Right atrium auricular region (tissue), 2 donors: ENCODE measurements around the gene PKP4. TPM values are rescaled to one million over a fixed set of nuclear protein-coding genes. Genes with fewer than 3 reads are reported as not detected.

Source experiments
- DNase-seq: peaks from one replicate; pipeline ENCODE4 v3.0.0-alpha.2; 2019; ENCODE audit warnings: low spot score
- H3K27ac ChIP-seq, 2 donors: fragments of 200-600 bp; sonication (generic); 1 replicate in 1 of 2; 2 replicates in 1 of 2; pipeline ENCODE4 v1.5.1; 2016 to 2019
- H3K27me3 ChIP-seq, 2 donors: fragments of 200-600 bp; sonication (generic); one replicate each; pipeline versions ENCODE4 v1.5.1 to v1.6.0; 2017 to 2019
- H3K36me3 ChIP-seq: fragments of 200-600 bp; sonication (generic); one replicate; pipeline ENCODE4 v1.5.1; 2016
- H3K4me1 ChIP-seq, 2 donors: fragments of 200-600 bp; sonication (generic); one replicate each; pipeline versions ENCODE4 v1.5.1 to v1.6.0; 2017 to 2019
- H3K4me3 ChIP-seq, 2 donors: fragments of 200-600 bp; sonication (generic); 1 replicate in 1 of 2; 2 replicates in 1 of 2; pipeline ENCODE4 v1.5.1; 2017 to 2019; ENCODE audit warnings: mild to moderate bottlenecking in 1 of 2, moderate library complexity in 1 of 2
- H3K9me3 ChIP-seq, 2 donors: fragments of 200-600 bp; sonication (generic); one replicate each; pipeline ENCODE4 v1.5.1; 2019
- CTCF ChIP-seq, 2 donors: fragments of 200-600 bp; sonication (generic); IDR thresholded peaks; one replicate each; pipeline ENCODE4 v1.5.1; 2019; ENCODE audit warnings: antibody characterized with exemption in 2 of 2
- total RNA-seq, 2 donors: library from RNA; depleted of rRNA; stranded (reverse); fragments of >200 nt; gene quantifications; one replicate each; pipeline ENCODE4 v1.1.0, GENCODE V29; 2016

Gene PKP4
- total RNA-seq, 2 donors from 2014 or later, result 36.2 to 39.2 TPM

DNA sequence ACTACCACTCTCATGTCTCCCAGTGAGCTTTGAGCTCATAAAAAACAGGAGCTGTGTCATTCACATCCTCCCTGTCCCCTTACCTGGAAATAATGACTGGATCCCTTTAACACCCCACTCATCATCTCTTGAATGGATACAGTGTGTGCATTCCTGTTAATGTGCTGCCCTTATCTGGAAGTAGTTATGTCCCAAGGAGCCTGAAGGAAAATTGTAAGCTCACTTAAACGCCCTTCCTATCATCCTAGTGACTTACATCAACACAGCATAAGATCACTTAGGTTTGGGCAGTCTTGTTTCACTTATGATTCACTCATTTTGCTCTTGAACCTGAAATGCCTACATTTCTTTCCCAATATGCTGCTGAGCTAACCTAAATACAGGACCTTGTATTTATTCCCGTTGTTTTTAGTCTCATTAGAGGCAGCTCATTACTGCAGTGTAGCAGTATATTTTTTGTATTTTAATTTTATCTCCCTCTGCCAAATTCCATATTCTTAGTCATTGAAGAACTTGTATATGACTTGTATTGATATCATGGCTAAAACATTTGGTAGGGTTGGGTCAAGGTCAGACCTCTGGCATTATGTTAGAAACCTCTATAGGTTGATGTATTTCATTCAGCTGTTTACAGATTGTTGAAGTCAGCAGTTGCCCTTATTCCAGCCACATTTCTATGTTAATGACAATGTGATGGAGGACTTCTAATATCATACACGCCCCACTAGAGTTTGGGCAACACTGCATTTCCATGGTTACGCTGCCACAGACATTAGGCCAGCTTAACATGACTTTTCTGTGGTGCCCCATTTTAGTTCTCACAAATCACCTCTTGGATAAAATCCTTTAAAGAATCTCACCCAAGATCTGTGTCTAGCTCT lies 72.9 kb downstream of the PKP4 start:
- TF ChIP-seq CTCF (IDR thresholded peaks at IDR 0.05), result no peak
- no peak for DNase-seq
- Histone ChIP-seq H3K27ac (no peak overlapping the region), H3K36me3 (no peaks in the 10 kb centered on the region), H3K27me3 (no peaks in the 10 kb centered on the region), H3K9me3 (no peaks in the 10 kb centered on the region), H3K4me3 (no peak overlapping the region), H3K4me1 (no peaks in the 10 kb centered on the region)

DNA sequence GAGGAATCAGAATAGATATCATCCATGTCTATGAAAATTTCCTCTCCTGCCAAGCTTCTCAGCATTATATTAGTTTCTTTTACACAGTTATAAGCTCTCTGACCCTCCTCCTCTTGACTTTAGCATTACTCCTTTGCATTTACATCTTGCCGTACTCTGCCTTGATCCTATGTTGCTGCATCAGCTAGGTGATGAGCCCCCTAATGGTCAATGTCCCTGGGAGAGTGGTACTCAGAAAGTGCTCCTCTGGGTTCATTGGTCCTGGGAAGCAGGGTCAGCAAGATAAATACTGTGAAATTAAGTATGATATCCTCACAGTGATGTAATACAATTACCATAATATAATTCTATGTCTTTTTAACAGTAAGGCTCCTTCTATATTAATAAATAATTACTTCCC lies 74.1 kb downstream of the PKP4 start:
- H3K27me3 ChIP-seq, result no peaks in the 10 kb centered on the region
- no peaks in the 10 kb centered on the region for H3K9me3 ChIP-seq
- no peak overlapping the region for H3K4me3 ChIP-seq
- DNase-seq, result no peak
- no peak overlapping the region for H3K27ac ChIP-seq
- no peaks in the 10 kb centered on the region for H3K4me1 ChIP-seq
- TF ChIP-seq CTCF (IDR thresholded peaks at IDR 0.05), result no peak
- H3K36me3 ChIP-seq, result no peaks in the 10 kb centered on the region

DNA sequence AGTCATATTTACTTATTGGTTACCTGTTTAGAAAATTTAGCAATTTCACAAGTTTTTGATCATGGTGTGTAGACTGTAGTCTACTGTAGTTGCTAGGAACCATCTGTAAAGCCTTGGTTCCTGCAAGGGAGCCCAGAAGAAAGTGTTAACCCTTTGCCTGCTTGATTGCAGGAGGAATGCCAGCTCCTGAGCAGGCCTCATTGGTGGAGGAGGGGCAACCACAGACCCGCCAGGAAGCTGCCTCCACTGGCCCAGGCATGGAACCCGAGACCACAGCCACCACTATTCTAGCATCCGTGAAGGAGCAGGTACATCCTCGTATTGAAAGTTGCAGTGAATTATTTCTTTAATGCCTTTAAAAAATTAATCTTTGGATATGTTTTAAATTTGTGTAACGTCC lies 76.3 kb downstream of the PKP4 start:
- Histone ChIP-seq H3K9me3 (no peaks in the 10 kb centered on the region), H3K4me1 (no peaks in the 10 kb centered on the region), H3K36me3 (no peaks in the 10 kb centered on the region), H3K27ac (no peak overlapping the region), H3K27me3 (no peaks in the 10 kb centered on the region), H3K4me3 (no peak overlapping the region)
- no peak for DNase-seq
- TF ChIP-seq CTCF (IDR thresholded peaks at IDR 0.05), result no peak

DNA sequence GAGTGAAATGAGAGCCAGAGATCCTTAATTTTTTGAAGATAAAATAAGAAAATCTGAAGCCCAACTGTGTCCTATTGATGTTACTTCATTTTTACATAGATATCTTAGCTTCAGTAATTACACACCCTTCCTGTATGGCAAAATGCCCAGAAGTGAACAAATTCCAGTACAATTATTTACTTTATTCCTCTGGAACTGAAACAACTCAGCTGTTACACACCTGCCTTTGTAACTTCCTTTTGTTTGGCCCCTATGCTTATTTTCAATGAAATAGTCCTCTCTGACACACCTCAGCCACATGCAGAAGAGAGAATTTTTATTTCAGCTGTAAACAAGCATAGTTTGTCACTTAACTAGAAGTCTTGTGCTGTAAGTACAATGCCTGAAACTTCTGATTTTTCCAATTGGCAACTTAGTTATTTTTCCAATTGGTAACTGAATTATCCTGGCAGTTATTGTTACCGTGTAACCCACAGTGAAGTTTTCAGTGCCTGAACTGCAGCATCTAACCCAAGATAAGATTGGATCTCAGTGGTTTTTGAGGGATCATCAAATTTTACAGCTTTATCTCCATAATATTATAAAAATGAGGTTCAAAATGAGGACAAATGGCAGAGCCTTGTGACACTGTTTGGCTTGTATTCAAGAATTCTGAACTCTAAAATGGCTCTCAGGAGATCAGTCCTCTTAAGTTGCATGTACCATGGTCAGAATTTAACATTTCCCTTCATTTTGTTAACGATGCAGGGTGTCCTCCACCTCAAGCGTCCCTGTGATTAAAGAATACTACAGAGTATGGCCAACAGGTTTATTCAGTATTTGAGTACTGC lies 82.6 kb downstream of the PKP4 start:
- DNase-seq, result no peak
- TF ChIP-seq CTCF (IDR thresholded peaks at IDR 0.05), result no peak
- Histone ChIP-seq H3K4me1 (peaks cover 0 to 17% of the 10 kb centered on the region in 2 donors), H3K27me3 (no peaks in the 10 kb centered on the region), H3K36me3 (no peaks in the 10 kb centered on the region), H3K4me3 (no peak overlapping the region), H3K9me3 (no peaks in the 10 kb centered on the region), H3K27ac (no peak overlapping the region)

GRCh38 chr2:158542577-158542976 lies 85.8 kb downstream of the PKP4 start:
- Histone ChIP-seq H3K9me3 (no peaks in the 10 kb centered on the region), H3K27me3 (no peaks in the 10 kb centered on the region), H3K27ac (no peak overlapping the region), H3K4me3 (no peak overlapping the region), H3K36me3 (no peaks in the 10 kb centered on the region), H3K4me1 (peaks cover 0 to 21% of the 10 kb centered on the region in 2 donors)
- TF ChIP-seq CTCF (IDR thresholded peaks at IDR 0.05), result no peak
- DNase-seq, result no peak
